ENCODE measurements around the gene HEATR9.

- TF ChIP-seq YY1 (IDR thresholded peaks at IDR 0.05; ENCODE audit: insufficient read depth, insufficient read length) = no peak
- no peak for TF ChIP-seq SUZ12 (IDR thresholded peaks at IDR 0.05; ENCODE audit: extremely low read depth, insufficient read depth, insufficient read length)
Observed at GRCh38 chr17:35917519-35918213, 49.0 kb upstream of the HEATR9 start.
